ELR (cell line): ENCODE data around the gene PDC.
A peak's percentile ranks its signal among the peaks of the same experiment; 100 is the strongest.

Experiments
- DNase-seq: peaks from one replicate; pipeline ENCODE4 v3.0.0-alpha.2; 2015; ENCODE audit warnings: low read depth

Gene PDC

DNA sequence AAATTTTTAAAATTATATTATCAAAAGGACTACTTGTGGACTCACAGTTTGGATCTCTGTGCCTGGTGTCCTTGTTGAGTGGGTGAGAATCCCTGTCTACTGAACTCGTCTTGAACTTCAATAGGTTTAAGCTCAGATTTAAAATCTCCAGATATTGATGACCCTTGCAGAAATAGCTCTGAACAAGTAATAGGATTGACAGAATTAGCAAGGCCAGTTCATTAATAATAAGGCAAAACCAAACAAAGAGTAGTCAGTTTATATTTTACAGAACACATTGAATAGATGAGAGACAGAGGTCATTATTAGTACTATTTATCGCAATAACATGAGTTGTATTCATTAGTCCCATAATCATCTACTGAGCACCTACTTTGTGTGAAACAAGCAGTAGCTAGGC lies at the start of gene PDC:
TSS of gene PDC (minus strand) at position 101 of the 400 bp plus-strand sequence. CDS start 11,655 bp downstream, outside the sequence.
- no peak for DNase-seq

DNA sequence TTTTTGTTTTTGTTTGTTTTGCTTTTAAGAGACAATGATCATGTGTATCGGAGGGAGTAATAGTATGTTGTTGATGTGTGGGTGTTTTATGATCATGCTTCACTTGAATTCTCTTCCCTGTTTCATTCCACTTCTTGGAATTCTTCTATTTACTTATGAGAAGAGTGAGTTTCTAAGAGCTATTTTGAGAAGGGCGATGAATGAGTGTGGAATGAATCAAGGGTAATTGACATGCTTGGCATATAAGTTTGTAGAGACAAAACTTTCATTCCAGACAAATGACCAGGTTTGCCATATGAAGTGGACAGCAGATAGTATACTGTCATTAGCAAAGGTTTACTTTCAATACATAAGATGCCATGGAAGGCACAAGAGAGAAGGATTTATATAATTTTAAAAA lies 42.3 kb upstream of the PDC start:
- DNase-seq: peak; percentile 42

DNA sequence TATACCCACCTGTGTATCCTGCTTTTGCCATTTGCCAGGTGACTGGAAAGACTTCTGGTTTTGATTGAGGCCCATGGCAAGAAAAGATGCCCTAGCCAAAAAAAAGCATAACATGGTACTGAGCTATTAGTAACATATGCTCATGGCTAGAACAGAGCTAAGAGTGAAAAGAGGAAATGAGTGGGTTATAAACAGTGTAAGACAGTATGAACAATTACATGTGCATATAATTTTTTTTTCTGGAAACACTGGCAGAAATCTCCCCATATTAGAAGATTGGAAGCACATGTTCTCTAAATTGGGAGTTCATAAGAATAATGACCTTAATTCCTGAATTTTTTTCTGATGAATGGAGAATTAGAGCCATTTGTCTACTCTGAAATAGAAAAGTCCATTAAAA lies 41.2 kb upstream of the PDC start:
- no peak for DNase-seq

DNA sequence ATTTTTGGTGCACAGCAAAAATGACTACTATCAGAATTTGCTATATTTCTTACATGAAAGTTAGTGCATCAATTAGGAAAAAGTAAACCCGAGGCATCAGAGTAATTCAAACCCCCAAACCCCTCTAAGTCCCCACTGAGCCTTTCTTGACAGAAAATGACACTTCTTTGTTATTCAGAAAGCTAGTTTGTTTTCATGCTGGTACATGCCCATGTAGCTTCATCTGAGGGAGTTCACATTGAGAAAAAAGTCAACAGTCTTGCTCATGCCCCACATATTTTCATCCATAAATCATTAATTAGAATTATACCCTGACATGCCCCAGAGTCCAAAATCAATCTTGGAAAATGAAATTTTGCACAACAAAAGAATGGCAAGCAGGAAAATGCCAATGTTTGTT lies 39.9 kb upstream of the PDC start:
- DNase-seq: no peak

DNA sequence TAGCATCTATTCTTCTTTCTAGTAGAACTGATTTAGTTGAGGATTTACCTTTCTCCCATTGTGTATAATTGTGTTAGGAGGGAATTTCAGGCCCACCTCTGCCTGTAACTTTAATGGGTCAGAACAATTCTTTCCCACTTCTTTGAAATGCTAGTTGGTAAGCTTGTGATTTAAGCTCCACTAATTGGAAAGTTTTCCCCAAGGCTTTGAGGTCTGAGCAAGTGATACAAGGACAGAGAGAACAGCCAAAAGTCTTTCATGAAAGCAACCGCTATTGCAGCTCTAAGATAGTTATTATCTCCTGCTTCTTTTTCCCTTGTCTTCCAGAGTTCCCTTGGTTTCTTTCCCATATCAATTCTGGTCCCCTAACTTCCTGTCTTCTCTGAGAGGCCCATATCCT lies 38.7 kb upstream of the PDC start:
- no peak for DNase-seq

DNA sequence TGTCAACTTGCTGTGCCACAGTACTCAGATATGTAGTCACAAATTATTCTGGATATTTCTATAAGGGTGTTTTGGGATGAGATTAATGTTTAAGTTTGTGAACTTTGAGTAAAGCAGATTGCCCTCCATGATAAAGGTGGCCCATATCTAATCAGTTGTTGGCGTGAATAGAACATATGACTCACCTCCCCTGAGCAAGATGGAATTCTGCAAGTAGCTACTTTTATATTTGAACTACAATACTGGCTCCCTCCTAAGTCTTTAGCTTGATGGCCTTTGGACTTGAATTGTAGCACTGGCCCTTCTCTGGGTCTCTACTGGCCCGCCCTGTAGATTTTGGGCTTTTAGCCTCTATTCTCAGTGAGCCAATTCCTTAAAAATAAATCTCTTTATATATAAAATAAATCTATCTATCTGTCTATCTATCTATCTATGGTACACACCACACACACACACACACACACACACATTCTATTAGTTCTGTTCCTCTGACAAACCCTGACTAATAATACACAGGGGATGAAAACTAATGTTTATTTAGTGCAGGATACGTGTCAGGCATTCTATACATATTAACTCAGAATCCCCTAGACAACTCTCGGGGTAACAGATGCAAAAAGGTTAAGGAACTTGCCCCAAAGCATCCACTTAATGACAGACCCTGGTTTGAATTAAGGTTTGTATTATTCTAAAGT lies 37.9 kb upstream of the PDC start:
- DNase-seq: peak; percentile 91

DNA sequence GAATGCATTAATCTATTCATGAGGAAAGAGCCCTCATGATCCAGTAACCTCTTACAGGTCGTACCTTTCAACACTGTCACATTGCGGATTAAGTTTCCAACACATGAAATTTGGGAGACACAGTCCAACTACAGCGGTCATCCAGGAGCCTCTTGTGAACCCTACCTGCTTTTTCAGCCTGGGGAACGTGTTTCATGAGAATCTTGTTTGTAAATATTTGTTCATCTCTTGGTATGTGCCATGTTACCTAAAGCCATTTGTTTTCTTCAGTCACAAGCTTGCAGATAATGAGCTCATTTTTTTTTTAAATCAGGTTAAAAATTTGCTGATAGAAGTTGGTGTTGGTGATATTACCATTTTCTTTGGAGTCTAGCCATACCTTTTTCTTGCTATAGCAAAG lies 37.2 kb upstream of the PDC start:
- DNase-seq: no peak

DNA sequence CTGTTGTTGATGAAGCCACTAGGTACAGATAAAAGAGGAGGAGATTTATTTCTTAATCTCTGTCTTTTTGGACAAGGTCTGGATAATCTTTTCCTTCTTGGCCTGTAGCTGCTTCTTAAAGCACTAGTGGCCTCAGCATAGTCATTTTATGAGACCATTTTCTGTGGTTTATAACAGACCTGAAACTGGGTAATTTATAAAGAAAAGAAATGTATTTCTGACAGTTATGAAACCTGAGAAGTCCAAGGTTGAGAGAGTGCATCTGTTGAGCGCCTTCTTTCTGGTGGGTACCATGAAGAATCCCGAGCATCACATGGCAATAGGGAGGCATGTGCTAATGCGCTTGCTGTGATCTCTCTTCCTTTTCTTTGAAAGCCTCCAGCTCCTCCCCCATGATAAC lies 36.7 kb upstream of the PDC start:
- DNase-seq: no peak

DNA sequence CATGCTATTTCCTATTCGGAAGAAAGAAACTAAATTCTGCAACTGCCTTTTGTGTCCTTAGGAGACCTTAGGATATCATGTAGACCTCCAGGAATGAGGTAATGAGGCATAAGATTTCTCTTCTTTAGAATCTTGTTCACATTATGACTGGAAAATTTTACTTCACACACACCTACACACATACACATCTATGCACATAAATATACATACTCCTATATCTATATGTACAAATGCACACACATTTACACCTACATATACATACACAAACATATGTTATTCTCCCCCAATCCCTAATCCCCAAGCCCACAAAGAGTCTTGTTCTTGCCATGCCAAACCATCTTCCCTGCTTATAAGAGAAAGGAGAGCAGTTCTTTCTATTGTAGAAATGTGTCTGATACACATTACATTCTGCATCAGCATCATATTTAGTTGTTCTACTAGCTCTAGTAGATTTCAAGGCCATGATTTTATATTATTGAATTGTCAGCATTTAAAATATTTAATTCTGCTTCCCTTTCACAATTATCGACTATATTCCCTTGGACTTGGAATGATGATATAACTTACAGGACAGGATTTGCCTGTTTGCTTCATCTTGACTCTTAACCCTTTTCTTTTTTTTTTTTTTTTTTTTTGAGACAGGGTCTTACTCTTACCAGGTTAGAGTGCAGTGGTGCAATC lies 35.4 kb upstream of the PDC start:
- no peak for DNase-seq

DNA sequence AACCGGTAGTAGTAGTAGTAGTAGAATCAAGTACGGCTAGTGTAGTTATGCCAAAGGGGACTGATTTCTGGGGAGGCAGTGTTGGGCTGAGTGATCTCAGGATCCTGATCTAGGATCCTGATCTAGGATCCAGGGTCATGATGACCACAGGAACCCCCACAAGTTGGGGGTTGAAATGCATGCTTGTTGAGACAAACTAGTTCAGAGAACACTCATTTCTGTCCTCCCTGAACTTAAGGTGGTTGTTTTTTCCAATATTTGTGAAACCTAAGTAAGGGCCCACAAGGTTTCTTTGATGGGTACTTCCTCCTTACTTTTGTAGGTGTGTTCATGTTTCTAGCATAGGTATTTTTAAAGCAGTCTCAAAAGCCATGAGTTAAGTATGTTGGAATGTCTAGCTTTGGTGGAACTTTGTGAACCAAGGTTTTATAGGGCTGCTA lies 33.9 kb upstream of the PDC start:
- DNase-seq: no peak

DNA sequence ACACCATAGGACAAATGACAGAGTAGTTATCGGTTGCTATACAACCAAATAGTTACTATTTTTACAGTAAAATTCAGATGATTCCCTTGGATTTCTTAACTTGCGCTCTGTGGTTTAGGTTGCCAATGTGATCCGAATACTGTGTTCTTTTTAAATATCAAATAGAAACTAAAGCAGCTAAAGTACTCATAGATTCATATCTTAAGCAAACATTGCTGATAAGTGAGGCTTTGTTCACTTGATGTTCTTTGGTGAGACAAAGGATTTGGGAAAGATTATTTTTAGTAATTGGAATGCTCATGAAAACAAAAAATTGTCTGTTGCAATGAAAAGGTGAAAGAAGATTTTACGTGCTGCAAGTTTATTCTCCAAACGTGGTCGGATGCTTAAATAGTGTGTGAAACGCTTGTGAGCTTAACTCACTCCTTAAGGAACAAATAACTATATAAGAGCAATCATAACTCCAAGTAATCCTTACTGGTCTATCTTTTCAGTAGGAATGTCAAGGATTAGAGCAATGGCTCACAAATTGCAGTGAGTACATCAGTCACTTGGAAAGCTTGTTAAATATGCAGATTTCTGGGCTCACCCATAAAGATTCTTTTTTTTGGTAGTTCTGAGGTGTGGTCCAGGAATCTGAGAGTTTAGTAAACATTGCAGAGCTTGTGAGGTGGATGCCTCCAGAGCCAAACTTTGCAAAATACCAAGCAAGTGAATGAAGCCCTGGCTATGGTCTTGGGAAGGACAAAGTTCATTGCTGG lies 31.8 kb upstream of the PDC start:
- DNase-seq: no peak

DNA sequence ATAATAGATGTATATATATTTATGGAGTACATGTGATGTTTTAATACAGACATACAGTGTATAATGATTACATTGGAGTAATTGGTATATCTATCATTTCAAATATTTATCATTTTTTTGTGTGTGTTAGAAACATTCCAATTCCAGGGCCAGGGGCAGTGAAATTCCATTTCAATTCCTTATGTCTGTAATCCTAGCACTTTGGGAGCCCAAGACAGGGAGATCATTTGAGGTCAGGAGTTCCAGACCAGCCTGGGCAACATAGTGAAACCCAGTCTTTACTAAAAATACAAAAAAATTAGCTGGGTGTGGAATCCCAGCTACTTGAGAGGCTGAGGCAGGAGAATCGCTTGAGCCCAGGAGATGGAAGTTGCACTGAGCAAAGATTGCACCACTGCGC lies 30.4 kb upstream of the PDC start:
- DNase-seq: no peak

DNA sequence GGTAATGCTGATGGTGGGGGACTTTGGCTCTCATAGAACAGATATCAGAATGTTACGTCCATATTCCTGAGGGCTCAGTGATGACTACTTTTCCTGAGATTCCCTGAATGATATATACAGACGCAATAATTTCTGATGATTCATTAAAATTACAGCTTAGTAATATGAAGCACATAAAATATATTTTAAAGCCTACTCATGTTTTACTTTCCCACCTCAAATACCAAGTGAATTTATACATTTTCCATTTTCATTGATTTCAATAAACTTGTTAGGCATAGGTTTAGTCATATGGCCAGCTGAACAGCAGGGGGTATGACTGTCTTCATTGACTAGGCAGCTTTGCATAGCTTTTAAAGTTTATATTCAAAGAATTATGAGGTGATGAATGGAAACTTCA lies 26.2 kb upstream of the PDC start:
- peak; percentile 92 for DNase-seq

DNA sequence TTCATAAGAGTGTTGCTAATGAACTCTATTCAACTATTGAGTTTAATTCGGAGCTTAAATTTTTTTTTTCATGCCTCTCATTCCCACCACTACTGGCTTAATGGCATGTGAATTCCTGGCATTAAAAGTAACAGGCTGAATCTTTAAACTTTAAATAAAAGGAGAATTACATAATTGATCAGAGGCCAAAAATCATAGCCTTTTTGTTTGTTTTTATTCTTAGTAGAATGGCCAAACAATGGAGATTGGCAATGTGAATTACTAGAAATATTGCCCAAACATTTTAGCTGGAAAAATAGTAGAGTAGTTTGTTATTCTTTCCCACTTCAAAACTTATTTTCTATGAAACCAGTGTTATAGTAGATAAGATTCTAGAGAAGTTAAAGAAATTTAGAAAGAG lies 25.1 kb upstream of the PDC start:
- DNase-seq: no peak

DNA sequence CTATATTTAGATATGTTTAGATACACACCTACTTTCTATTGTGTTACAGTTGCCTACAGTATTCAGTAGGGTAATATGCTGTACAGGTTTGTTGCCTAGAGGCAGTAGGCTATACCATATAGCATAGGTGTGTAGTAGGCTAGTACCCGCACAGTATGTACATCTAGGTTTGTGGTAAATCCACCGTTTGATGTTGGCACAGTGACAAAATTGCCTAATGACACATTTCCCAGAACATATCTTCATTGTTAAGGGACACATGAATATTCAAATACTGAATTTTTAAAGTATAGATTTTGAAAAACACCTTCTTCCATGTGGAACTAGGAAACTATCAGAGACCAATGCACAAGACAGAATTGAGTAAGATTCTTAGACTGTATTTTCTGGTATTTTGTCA lies 22.6 kb upstream of the PDC start:
- no peak for DNase-seq

DNA sequence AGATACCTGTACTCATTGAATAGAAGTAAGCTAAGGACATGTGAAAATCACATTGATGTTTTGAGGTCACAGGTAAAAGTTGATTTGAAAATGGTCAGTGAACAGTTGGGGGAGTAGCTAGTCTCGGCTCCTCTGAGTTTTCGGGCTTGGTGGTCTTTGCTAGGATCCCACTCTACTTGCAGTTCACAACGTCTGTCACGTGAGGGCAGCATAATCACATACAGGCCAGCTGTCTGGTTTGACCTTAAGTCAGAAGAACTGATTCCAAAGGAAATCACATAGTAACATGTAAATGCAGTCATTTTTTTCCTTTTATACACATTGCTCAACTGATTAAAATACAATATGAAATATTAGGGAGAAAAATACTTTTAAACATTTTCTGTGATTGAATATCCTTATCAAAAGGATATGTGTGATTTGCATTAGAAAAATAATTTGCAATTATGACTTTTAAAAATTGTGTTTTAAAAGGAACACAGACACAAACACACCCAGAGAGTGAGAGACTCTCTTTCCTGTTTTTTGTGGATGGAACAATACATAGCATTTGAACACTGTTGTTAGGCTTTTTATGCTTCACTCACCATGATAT lies 21.8 kb upstream of the PDC start:
- DNase-seq: peak; percentile 82

DNA sequence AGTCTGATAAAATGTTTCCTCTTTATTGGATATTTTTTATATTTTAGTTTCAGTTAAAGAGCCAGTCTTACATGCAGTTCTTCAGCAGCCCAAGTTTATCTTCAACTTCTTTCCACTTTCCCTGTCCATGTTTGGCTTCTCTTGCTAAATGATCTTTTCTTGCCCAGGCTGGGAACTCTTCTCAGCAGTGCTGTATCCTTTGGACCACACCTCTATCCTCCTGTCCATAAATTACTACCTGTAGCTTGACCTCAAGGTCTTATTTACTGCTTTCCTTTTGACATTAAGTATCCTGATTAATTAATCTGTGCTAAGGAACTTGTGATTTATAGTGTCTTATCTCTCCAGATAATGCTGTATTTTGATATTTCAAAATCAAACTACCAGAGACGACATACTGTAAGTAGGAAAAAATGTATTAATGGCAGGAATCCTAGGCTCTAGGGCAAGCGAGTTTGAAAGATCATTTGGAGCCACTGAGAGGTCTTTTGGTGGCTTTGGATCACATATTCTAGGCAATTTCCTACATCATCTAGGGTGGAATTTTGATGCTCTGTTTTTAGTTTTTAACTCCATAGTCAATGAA lies 20.5 kb upstream of the PDC start:
- no peak for DNase-seq

DNA sequence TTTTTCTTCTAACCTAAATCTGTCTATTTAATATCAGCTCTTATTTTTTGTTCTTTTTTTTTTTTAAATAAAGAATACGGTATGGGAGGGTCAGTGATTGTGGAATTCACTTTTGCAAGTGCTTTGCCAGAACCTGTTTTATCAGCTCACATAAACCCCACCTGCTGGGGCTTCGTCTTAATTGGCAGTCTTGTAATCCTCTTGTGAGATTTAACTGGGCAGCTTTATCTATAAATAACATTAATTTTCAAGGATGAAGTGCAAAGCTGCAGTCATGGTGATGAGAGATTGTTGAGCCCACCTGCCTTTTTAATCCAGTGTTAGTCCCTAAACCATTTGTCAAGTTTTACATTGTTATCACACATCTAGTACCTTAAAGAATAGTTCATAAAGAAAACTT lies 18.2 kb upstream of the PDC start:
- DNase-seq: no peak

DNA sequence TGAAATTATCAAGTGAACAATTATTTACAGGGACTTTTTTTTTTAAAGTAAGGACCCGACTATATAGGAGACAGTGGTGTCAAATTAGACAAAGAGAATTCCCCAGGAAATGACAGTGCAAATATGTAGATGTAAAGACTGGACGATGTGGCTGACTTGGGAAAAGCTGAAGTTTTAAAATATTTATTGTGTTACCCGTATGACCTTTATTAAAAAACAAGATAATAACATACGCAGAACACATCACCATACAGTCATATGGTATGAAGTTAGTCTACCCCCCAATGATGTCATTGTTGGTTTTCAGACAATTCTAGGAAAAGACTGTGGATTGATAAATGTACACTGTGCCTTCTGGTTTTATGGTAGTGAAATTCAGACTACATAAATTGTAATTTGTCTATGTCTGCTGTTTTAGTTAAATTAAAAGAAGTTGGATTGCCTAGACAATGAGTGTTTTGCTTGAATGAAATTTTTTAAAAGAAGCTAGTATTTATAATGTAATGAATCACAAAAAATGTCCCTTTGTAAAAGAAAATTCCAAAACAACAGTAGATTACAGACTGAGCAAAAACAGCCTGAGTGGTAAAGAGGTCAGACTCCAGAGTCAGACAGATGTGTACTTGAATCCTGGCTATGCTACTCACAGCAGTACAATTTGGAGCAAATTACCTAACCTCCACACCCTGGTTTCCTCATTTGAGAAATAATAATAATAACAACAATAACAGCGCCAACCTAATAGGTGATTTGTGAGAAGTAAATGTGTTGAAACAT lies 15.5 kb upstream of the PDC start:
- peak; percentile 76 for DNase-seq

DNA sequence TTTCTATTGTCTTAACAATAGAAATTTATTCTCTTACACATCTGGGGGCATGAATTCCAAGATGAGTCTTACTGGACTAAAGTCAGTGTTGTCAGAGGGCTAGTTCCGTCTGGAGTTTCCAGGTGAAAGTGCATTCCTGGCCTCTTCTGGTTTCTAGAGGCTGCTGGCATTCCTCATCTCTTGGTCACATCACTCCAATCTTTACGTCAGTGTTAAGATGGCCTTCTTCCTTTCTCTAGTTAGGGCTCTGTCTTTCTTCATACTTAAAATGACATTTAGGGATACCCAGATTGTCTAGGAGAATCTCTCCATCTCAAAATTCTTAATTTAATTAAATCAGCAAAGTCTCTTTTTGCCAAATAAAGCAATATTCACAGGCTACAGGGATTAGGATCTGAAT lies 13.3 kb upstream of the PDC start:
- peak; percentile 76 for DNase-seq

DNA sequence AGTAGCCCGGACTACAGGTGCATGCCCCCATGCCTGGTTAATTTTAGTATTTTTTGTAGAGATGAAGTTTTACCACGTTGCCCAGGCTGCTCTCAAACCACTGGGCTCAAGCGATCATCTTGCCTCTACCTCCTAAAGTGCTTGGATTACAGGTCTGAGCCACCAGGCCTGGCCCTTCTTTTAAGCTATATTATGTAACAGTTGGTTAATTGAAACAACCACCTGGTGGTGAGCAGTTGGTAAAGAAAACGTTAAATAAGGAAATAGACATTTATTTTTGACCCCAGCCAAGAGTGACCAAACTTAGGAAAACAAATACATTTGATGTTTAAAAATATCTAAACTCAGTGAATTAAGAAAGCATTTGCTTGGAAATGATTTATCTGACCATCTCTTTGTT lies 12.1 kb upstream of the PDC start:
- no peak for DNase-seq

DNA sequence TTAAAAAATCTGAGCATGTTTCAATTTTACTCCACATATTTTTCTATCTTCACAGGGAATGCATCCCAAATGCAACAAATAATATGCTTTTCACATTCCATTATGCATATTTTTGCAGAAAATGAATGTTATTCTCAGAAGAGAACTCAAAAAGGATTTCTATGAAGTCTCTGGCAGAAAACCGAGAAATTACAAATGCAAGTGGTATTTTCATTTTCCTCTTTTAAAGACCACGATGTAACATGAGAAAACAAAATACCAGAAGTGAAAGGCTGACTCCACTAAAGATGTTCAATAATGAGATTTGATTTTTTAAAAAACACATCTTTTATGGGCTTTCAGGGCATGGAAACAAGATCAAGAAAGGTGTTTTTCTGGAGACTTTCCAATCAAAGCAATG lies 5.0 kb upstream of the PDC start:
- DNase-seq: no peak
